K562 (cell line): ENCODE data around the gene OR13G1. TPM values are rescaled to one million over a fixed set of nuclear protein-coding genes. Genes with fewer than 3 reads are reported as not detected.

Source experiments
- ATAC-seq: fragments of 200-7000 bp; cut with Tn5 transposase; 3 replicates; pipeline ENCODE4 v1.9.1; 2020; ENCODE audit warnings: moderate library complexity
- BruUV-seq: library from RNA; stranded (reverse); fragments of 400-500 nt; replicated peaks from 2 replicates; lab custom pipeline; 2021; lab: Mats Ljungman, UMichigan
- CTCF ChIA-PET: fragments of 300-600 bp; formaldehyde crosslinking; extraction: SDS; loops from one replicate; lab custom pipeline; 2021; ENCODE audit warnings: low intra/inter-chr PET ratio; lab: Yijun Ruan, JAX
- POLR2A ChIA-PET: fragments of 300-600, 350-650 bp; sonication (Branson Sonifier 250); formaldehyde crosslinking; extraction: SDS; loops from one replicate; lab custom pipeline; 2021; ENCODE audit warnings: antibody characterized with exemption, inconsistent platforms; lab: Yijun Ruan, JAX
- DNase-seq, 4 experiments: peaks; one replicate each; pipeline versions ENCODE4 v3.0.0 to v3.0.0-alpha.2; 2011 to 2018; ENCODE audit warnings: low spot score in 3 of 4, mixed read lengths in 3 of 4; ENCODE audit errors: extremely low read depth in 1 of 4
- FAIRE-seq: peaks from 2 replicates; lab custom pipeline; 2011; peaks lifted over from hg19 to GRCh38; lab: Jason Lieb, UNC
- H2AFZ ChIP-seq: 2 replicates; pipeline ENCODE4 v1.6.0; 2011; ENCODE audit warnings: low read depth, low read length, control low read depth, inconsistent platforms
- H3K27ac ChIP-seq: fragments of 200-600 bp; 3 replicates; pipeline ENCODE4 v1.8.0; 2011; ENCODE audit warnings: low read depth, mild to moderate bottlenecking, control low read depth, inconsistent platforms, low read length, moderate library complexity, mixed read lengths; ENCODE audit errors: extremely low read depth
- H3K27me3 ChIP-seq, 2 experiments: fragments of 300-600 bp in 1 of 2; 2 replicates in 1 of 2; 3 replicates in 1 of 2; pipeline versions ENCODE4 v1.6.0 to v1.8.0; 2011; ENCODE audit warnings: inconsistent platforms in 2 of 2, low read length in 2 of 2, mild to moderate bottlenecking in 1 of 2, mixed read lengths in 1 of 2, moderate library complexity in 1 of 2; ENCODE audit not compliant: control insufficient read depth in 2 of 2, insufficient read depth in 2 of 2
- H3K36me3 ChIP-seq: fragments of 300-600 bp; 3 replicates; pipeline ENCODE4 v1.8.0; 2011; ENCODE audit warnings: mild to moderate bottlenecking, low read length, inconsistent platforms; ENCODE audit not compliant: control insufficient read depth, insufficient read depth
- H3K4me1 ChIP-seq, 2 experiments: fragments of 200-600 bp in 1 of 2; replicated peaks in 1 of 2; 2 replicates in 1 of 2; 3 replicates in 1 of 2; pipeline versions ENCODE4 v1.5.1 to v1.8.0; 2011; ENCODE audit warnings: inconsistent platforms in 2 of 2, low read length in 2 of 2, mild to moderate bottlenecking in 1 of 2, mixed read lengths in 1 of 2, moderate library complexity in 1 of 2; ENCODE audit not compliant: control insufficient read depth in 2 of 2, insufficient read depth in 2 of 2
- H3K4me2 ChIP-seq: 2 replicates; pipeline ENCODE4 v1.6.1; 2011; ENCODE audit warnings: low read length, control low read depth, inconsistent platforms, mixed read lengths; ENCODE audit not compliant: insufficient read depth
- H3K4me3 ChIP-seq: fragments of 200-600 bp; sonication (generic), shearing (Covaris generic); 2 replicates; pipeline ENCODE4 v1.5.1; 2016; ENCODE audit warnings: control low read depth, inconsistent platforms
- H3K79me2 ChIP-seq: fragments of 200-600 bp; 3 replicates; pipeline ENCODE4 v1.8.0; 2011; ENCODE audit warnings: low read length, inconsistent platforms; ENCODE audit not compliant: control insufficient read depth, insufficient read depth
- H3K9ac ChIP-seq, 2 experiments: 2 replicates each; pipeline versions ENCODE4 v1.6.0 to v1.6.1; 2011; ENCODE audit warnings: low read depth in 2 of 2, low read length in 2 of 2, control low read depth in 1 of 2, inconsistent platforms in 1 of 2, mild to moderate bottlenecking in 1 of 2, mixed read lengths in 1 of 2; ENCODE audit not compliant: insufficient read depth in 1 of 2
- H3K9me1 ChIP-seq: one replicate; pipeline ENCODE4 v1.6.0; 2011; ENCODE audit warnings: inconsistent platforms, mild to moderate bottlenecking, low read length, moderate library complexity; ENCODE audit not compliant: control insufficient read depth, insufficient read depth
- H3K9me3 ChIP-seq: replicated peaks from 2 replicates; pipeline ENCODE4 v1.5.1; 2011; ENCODE audit warnings: low read depth, low read length, inconsistent platforms; ENCODE audit not compliant: control insufficient read depth, insufficient read depth
- H4K20me1 ChIP-seq: replicated peaks from 2 replicates; pipeline ENCODE4 v1.6.1; 2011; ENCODE audit warnings: low read length, inconsistent platforms, mixed read lengths; ENCODE audit not compliant: control insufficient read depth, insufficient read depth
- BMI1 ChIP-seq: fragments of 150-350 bp; IDR thresholded peaks from 2 replicates; pipeline ENCODE4 v1.6.1; 2014; ENCODE audit warnings: low read length
- CBX8 ChIP-seq: fragments of 200-600 bp; sonication (generic); IDR thresholded peaks from 2 replicates; pipeline ENCODE4 v1.6.1; 2012; ENCODE audit warnings: borderline replicate concordance, mixed run types, low read depth, mild to moderate bottlenecking, moderate library complexity, mixed read lengths, low read length, control low read depth, inconsistent platforms; ENCODE audit not compliant: poor library complexity, severe bottlenecking; ENCODE audit errors: extremely low read depth
- CREB3 ChIP-seq: fragments of 450-650 bp; conservative IDR thresholded peaks from 2 replicates; pipeline ENCODE4 v1.6.1; 2016; ENCODE audit warnings: missing genetic modification characterization, low read depth, mild to moderate bottlenecking, missing compliant biosample characterization, moderate library complexity
- CTBP1 ChIP-seq: fragments of 450-650 bp; IDR thresholded peaks from 2 replicates; pipeline ENCODE4 v1.6.1; 2016; ENCODE audit warnings: borderline replicate concordance
- CTCF ChIP-seq, 3 experiments: IDR thresholded peaks in 2 of 3; conservative IDR thresholded peaks in 1 of 3; 2 replicates each; pipeline ENCODE4 v1.5.1; 2011 to 2012; ENCODE audit warnings: low read length in 3 of 3, mild to moderate bottlenecking in 3 of 3, control low read depth in 2 of 3, improper control_type of control experiment in 1 of 3, inconsistent platforms in 1 of 3, low read depth in 1 of 3, mixed read lengths in 1 of 3, moderate library complexity in 1 of 3; ENCODE audit not compliant: insufficient read depth in 2 of 3
- EGR1 ChIP-seq: fragments of 450-650 bp; conservative IDR thresholded peaks from 2 replicates; pipeline ENCODE4 v1.6.1; 2017; ENCODE audit warnings: mild to moderate bottlenecking
- ETV1 ChIP-seq: fragments of 450-650 bp; conservative IDR thresholded peaks from 2 replicates; pipeline ENCODE4 v1.6.1; 2016; ENCODE audit warnings: missing genetic modification characterization, control low read depth, low read depth, missing compliant biosample characterization
- HES1 ChIP-seq: fragments of 450-650 bp; IDR thresholded peaks from 2 replicates; pipeline ENCODE4 v1.6.1; 2016; ENCODE audit warnings: low read depth, mild to moderate bottlenecking, moderate library complexity
- MEIS2 ChIP-seq: fragments of 450-650 bp; IDR thresholded peaks from 2 replicates; pipeline ENCODE4 v1.6.1; 2014; ENCODE audit warnings: mild to moderate bottlenecking; ENCODE audit not compliant: partially characterized antibody
- NFATC3 ChIP-seq: fragments of 450-650 bp; IDR thresholded peaks from 2 replicates; pipeline ENCODE4 v1.6.1; 2017; ENCODE audit warnings: mild to moderate bottlenecking
- NFIC ChIP-seq: fragments of 450-650 bp; IDR thresholded peaks from 2 replicates; pipeline ENCODE4 v1.6.1; 2017; ENCODE audit warnings: mild to moderate bottlenecking, inconsistent platforms
- PHB2 ChIP-seq: fragments of 450-650 bp; IDR thresholded peaks from 2 replicates; pipeline ENCODE4 v1.6.1; 2017; ENCODE audit warnings: low read depth
- PREB ChIP-seq: sonication (generic); formaldehyde crosslinking; IDR thresholded peaks from 2 replicates; pipeline ENCODE4 v1.8.1; 2023; ENCODE audit warnings: mild to moderate bottlenecking, missing genetic modification reagents
- SMARCA5 ChIP-seq: fragments of 450-650 bp; IDR thresholded peaks from 2 replicates; pipeline ENCODE4 v1.6.1; 2016
- ZNF121 ChIP-seq: sonication (generic); formaldehyde crosslinking; conservative IDR thresholded peaks from 2 replicates; pipeline ENCODE4 v1.8.0; 2022; ENCODE audit warnings: missing genetic modification reagents
- ZNF384 ChIP-seq: IDR thresholded peaks from 2 replicates; pipeline ENCODE4 v1.6.1; 2012; ENCODE audit warnings: low read depth, low read length, improper control_type of control experiment
- ZNF41 ChIP-seq: fragments of 250-450 bp; sonication (Bioruptor Pico); conservative IDR thresholded peaks from 2 replicates; pipeline ENCODE4 v1.4.0; 2020; ENCODE audit warnings: mild to moderate bottlenecking
- ZNF589 ChIP-seq: fragments of 200-800 bp; sonication (Bioruptor generic); IDR thresholded peaks from 2 replicates; pipeline ENCODE4 v1.6.1; 2016; ENCODE audit warnings: low read depth, missing genetic modification characterization, missing compliant biosample characterization
- ZNF785 ChIP-seq: fragments of 250-450 bp; sonication (Bioruptor Pico); IDR thresholded peaks from 2 replicates; pipeline ENCODE4 v1.4.0; 2020; ENCODE audit warnings: mild to moderate bottlenecking
- ZNF79 ChIP-seq: fragments of 250-450 bp; sonication (Bioruptor Pico); IDR thresholded peaks from 2 replicates; pipeline ENCODE4 v1.4.0; 2020; ENCODE audit warnings: low read depth, mild to moderate bottlenecking, moderate library complexity
- WGBS: fragments of 100-300 bp; shearing (Covaris generic); methylation state at CpG from one replicate; pipeline ENCODE4 v1.1.6; 2016; ENCODE audit warnings: low coverage, mixed read lengths; ENCODE audit not compliant: insufficient coverage; ENCODE audit errors: missing lambda C conversion rate; 5-methylcytosine and 5-hydroxymethylcytosine counted together
- in situ Hi-C: fragments of 300-500 bp; cut with MboI; formaldehyde crosslinking; loops from 4 replicates; pipeline ENCODE4 v1.15.0; 2018; ENCODE audit warnings: inconsistent platforms, mixed read lengths
- intact Hi-C: fragments of 100-400 bp; cut with micrococcal nuclease; formaldehyde crosslinking; loops from 2 replicates; pipeline ENCODE4 v1.14.2; 2022
- polyA plus RNA-seq, 8 experiments: library from polyadenylated mRNA; depleted of rRNA in 4 of 8; stranded (reverse) in 5 of 8; unstranded in 3 of 8; fragments of >200 nt; fragmentation: Nextera tagmentation in 2 of 8; fragmentation: Illumina TruSeq in 1 of 8; extraction: Ambion mirVana in 2 of 8; extraction: Trizol in 1 of 8; gene quantifications; 2 replicates each; pipeline versions ENCODE4 v1.2.1 to v1.2.3, GENCODE V29; 2011 to 2014; ENCODE audit warnings: inconsistent platforms in 1 of 8, missing spikeins in 1 of 8
- total RNA-seq, 7 experiments: library from RNA; depleted of rRNA in 6 of 7; stranded (reverse); fragments of >200 nt in 6 of 7; fragmentation: Illumina TruSeq in 2 of 7; extraction: Trizol in 2 of 7; gene quantifications; 2 replicates each; pipeline versions ENCODE4 v1.2.1 to v1.2.3, GENCODE V29; 2011 to 2021; ENCODE audit warnings: low replicate concordance in 1 of 7

OR13G1 gene
- total and polyA plus RNA-seq, 9 of the 15 experiments (the other 6 are each of a cell fraction or from before 2014, with no cell fraction given): not detected

- no peaks in the 10 kb centered on the region for H3K36me3 ChIP-seq
- no peak overlapping the region for H3K9ac ChIP-seq
- no peaks in the 10 kb centered on the region for H4K20me1 ChIP-seq
- no peak overlapping the region for H3K27ac ChIP-seq
- intact Hi-C loops: loop anchor here (1.0 to 5.0 kb wide), 2 partner anchors 256 to 1126 kb away; no protein-coding TSS in a partner anchor
- no peak overlapping the region for H3K4me2 ChIP-seq
- H3K9me1 ChIP-seq: no peaks in the 10 kb centered on the region
- FAIRE-seq (peak; percentile 88), ATAC-seq (peak; percentile 91), DNase-seq (peak; percentile 52 to 79 (median 54))
- no peaks in the 10 kb centered on the region for H3K27me3 ChIP-seq
- no peaks in the 10 kb centered on the region for H3K79me2 ChIP-seq
- in situ Hi-C loops: no loop called here
- POLR2A ChIA-PET: no interaction called here
- no peaks in the 10 kb centered on the region for H3K4me1 ChIP-seq
- H2AFZ ChIP-seq: no peak overlapping the region
- BruUV-seq: no TSS peak
- H3K9me3 ChIP-seq: no peaks in the 10 kb centered on the region
- CTCF ChIA-PET: no interaction called here
- no peak overlapping the region for H3K4me3 ChIP-seq
- 4% methylated on average over 7 of the region's 7 CpGs for WGBS
- no peak for TF ChIP-seq ETV1
- TF ChIP-seq NFIC: no peak
- no peak for TF ChIP-seq ZNF589
- no peak for TF ChIP-seq CBX8
- no peak for TF ChIP-seq ZNF79
- no peak for TF ChIP-seq CTBP1
- TF ChIP-seq EGR1: no peak
- TF ChIP-seq ZNF121 (CRISPR knock-in tag): no peak
- TF ChIP-seq NFATC3: no peak
- no peak; the same call in 1 of the 2 replicates for TF ChIP-seq ZNF384
- TF ChIP-seq HES1: no peak
- TF ChIP-seq MEIS2: no peak
- TF ChIP-seq SMARCA5: no peak
- TF ChIP-seq PHB2: no peak
- no peak for TF ChIP-seq PREB
- TF ChIP-seq BMI1: no peak
- TF ChIP-seq ZNF785: no peak
- TF ChIP-seq ZNF41 (CRISPR knock-in tag): no peak
- TF ChIP-seq CTCF (IDR thresholded peaks at IDR 0.05 in 2 of 3, conservative IDR thresholded peaks at IDR 0.05 in 1 of 3; ENCODE audit: insufficient read depth in 2 of 3, low read depth in 1 of 3, low read length in 3 of 3): peak; percentile 67 to 87 (median 71)
- no peak for TF ChIP-seq CREB3 (tag)
These were observed 1.9 kb upstream of the OR13G1 start for GRCh38 chr1:247681288-247681897.
